ENCODE results near the gene SYT7. TPM values are rescaled to one million over a fixed set of nuclear protein-coding genes. Genes with fewer than 3 reads are reported as not detected.

SYT7 gene
- total and polyA plus RNA-seq, 8 donors = 4.3 to 59.4 (median 12.5) TPM

GRCh38 chr11:61516675-61517572 is 64.0 kb downstream of the SYT7 start:
- Histone ChIP-seq H3K9me3 (no peaks in the 10 kb centered on the region), H3K27ac (no peak overlapping the region), H3K27me3 (no peaks in the 10 kb centered on the region), H3K36me3 (no peaks in the 10 kb centered on the region), H3K4me1 (no peaks in the 10 kb centered on the region), H3K4me3 (no peak overlapping the region)
- DNase-seq (peak in 3 of 6 donors; percentile 39 to 77 (median 43)), ATAC-seq (peak in 3 of 4 donors; percentile 43 to 75 (median 58)), FAIRE-seq (no peak)
- intact Hi-C loops (cut with DNase I) = loop anchor here in 2 of 3 donors (5.0 kb wide), 2 partner anchors 35 to 40 kb away; a partner anchor contains a TSS
- TF ChIP-seq CTCF (IDR thresholded peaks at IDR 0.05) = peak; percentile 82 to 96 (median 94)
- WGBS, 2 donors = 27% methylated on average over 23 of the region's 23 CpGs

- no peaks in the 10 kb centered on the region for H3K9me3 ChIP-seq
- 34 to 35% methylated on average over 22 of the region's 22 CpGs for WGBS, 2 donors
- H3K27ac ChIP-seq = no peak overlapping the region
- H3K4me3 ChIP-seq = no peak overlapping the region
- peak in 1 of 6 donors; percentile 60 for DNase-seq
- intact Hi-C loops (cut with DNase I) = loop anchor here in 2 of 3 donors (5.0 kb wide), 2 partner anchors 34 to 39 kb away; a partner anchor contains a TSS
- no peaks in the 10 kb centered on the region for H3K36me3 ChIP-seq
- H3K4me1 ChIP-seq = no peaks in the 10 kb centered on the region
- no peak for FAIRE-seq
- no peak for ATAC-seq
- TF ChIP-seq CTCF (IDR thresholded peaks at IDR 0.05) = no peak
- H3K27me3 ChIP-seq = peaks cover 0 to 4% (median 0%) of the 10 kb centered on the region in 4 donors
Observed at GRCh38 chr11:61516191-61516590, 64.7 kb downstream of the SYT7 start.

- intact Hi-C loops (cut with DNase I) = loop anchor here in 2 of 3 donors (5.0 kb wide), 2 partner anchors 33 to 38 kb away; a partner anchor contains a TSS
- FAIRE-seq (no peak), DNase-seq (peak in 1 of 6 donors; percentile 37), ATAC-seq (no peak)
- Histone ChIP-seq H3K4me1 (no peaks in the 10 kb centered on the region), H3K36me3 (no peaks in the 10 kb centered on the region), H3K4me3 (no peak overlapping the region), H3K9me3 (no peaks in the 10 kb centered on the region), H3K27ac (no peak overlapping the region), H3K27me3 (peaks cover 0 to 4% (median 0%) of the 10 kb centered on the region in 4 donors)
- TF ChIP-seq CTCF (IDR thresholded peaks at IDR 0.05) = no peak
- 65 to 75% methylated on average over 9 to 10 of the region's 10 CpGs for WGBS, 2 donors
Observed at GRCh38 chr11:61515686-61516085, 65.2 kb downstream of the SYT7 start.

- WGBS, 2 donors = 70 to 76% methylated on average over 11 of the region's 11 CpGs
- no peak for ATAC-seq
- peak in 1 of 6 donors; percentile 31 for DNase-seq
- intact Hi-C loops (cut with DNase I) = no loop called here
- no peak overlapping the region for H3K27ac ChIP-seq
- no peak for TF ChIP-seq CTCF (IDR thresholded peaks at IDR 0.05)
- peaks cover 0 to 5% (median 4%) of the 10 kb centered on the region in 3 donors for H3K4me1 ChIP-seq
- no peaks in the 10 kb centered on the region for H3K9me3 ChIP-seq
- H3K27me3 ChIP-seq = peaks cover 0 to 4% (median 0%) of the 10 kb centered on the region in 4 donors
- no peak overlapping the region for H3K4me3 ChIP-seq
- H3K36me3 ChIP-seq = no peaks in the 10 kb centered on the region
- no peak for FAIRE-seq
Observed at GRCh38 chr11:61514050-61514917, 66.6 kb downstream of the SYT7 start.
